IMR-90 (cell line): Measurements from ENCODE around the gene CD24.

Experiments used
- CTCF ChIP-seq: conservative IDR thresholded peaks from 2 replicates; pipeline ENCODE4 v1.5.1; 2012; ENCODE audit warnings: mild to moderate bottlenecking, low read depth, low read length, improper control_type of control experiment
- POLR2A ChIP-seq: IDR thresholded peaks from 2 replicates; pipeline ENCODE4 v1.6.1; 2012; ENCODE audit warnings: mild to moderate bottlenecking, low read depth, low read length
- SMC3 ChIP-seq: fragments of 150-350 bp; IDR thresholded peaks from 2 replicates; pipeline ENCODE4 v1.6.1; 2016; ENCODE audit warnings: low read depth, mild to moderate bottlenecking, antibody characterized with exemption, low read length, moderate library complexity

- TF ChIP-seq POLR2A (no peak), SMC3 (peak; percentile 90), CTCF (peak; percentile 97)
Measured at GRCh38 chr6:106979435-106979884, 4.9 kb upstream of the CD24 start.
